HG03064 (cell line): Measurements from ENCODE around the gene SYNGR4.

Source experiments
- ATAC-seq: cut with Tn5 transposase; IDR thresholded peaks from one replicate; pipeline ENCODE4 v1.9.1; 2021; ENCODE audit warnings: low read depth; ENCODE audit not compliant: unreplicated experiment

The SYNGR4 gene

DNA sequence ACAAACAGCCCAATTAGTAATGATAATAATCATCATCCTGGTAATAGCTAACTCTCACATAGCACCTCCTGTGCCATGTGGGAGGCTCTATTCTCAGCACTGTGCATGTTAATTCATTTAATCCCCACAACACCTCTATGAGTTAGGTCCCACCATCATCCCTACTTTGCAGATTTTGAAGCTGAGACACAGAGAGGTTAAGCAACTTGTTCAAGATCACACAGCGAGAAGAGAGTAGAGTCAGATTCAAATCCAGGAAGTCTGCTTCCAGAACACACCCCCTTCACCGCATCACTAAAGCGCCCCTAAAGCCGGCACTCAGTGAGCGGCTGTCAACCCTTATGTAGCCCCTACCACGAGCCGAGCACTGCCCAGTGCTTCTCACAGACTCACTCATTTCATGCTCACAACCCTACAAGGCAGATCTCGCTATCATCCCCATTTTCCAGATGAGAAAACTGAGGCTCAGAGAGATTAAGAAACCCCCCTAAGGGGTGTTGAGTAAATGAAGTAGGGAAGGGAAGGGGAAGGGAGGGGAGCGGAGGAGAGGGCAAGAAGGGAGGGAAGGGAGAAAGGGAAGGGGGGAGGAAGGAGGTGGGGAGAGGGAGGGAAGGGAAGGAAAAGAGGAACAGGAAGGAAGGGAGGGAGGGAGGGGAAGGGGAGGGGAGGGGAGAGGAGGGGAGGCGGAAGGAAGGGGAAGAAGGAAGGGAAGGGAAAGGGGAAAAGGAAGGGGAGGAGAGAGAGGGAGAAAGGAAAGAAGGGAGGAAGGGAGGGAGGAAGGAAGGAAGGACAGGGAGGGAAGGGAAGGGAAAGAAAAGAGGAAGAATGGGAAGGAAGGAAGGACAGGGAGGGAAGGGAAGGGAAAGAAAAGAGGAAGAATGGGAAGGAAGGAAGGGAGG, 22.4 kb upstream of the SYNGR4 start:
- no peak for ATAC-seq

DNA sequence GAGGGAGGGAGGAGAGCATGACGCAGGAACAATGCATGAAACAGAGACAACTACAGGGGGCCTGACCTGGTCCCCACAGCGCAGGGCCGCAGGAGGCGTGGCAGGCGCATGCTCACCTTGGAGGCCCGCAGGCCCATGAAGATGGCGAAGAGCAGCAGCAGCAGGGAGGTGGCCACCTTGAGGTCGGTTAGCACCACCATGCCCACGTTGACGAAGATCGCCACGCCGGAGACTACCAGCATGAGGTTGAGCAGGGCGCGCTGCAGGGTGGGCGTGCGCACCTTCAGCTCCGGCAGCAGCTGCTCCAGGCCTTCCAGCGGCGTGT, 21.8 kb upstream of the SYNGR4 start:
- no peak for ATAC-seq

DNA sequence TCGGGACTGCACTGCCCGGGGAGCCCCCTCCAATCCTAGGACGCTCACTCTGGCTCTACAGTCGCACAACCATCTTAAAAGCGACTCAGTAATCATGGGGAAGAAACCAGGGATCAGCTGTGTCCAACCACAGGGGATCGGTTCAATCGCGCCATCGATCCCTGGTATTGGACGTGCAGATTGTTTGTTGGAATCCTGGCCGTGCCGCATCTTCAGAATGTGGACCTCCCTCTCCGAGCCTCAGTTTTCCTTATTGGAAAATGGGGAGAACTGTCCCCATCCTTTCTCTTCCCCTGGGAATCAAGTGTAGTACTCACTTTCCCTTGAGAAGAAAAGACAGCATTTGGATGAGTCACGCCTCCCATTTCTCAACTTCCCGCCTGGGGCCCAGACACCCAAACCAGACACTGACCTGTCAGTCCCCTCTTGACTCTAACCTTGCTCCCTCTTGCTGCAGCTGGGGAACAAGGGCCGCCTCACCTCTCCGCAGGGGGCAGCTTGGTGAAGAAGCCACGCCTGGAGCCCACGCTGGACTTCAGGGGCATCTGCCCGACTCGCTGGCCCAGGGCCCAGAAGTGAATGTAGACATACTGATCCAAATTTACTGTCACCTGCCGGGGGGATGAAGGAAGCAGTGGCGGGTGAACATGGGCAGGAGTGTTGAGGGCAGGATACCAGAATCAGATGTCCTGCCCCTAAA, 21.2 kb upstream of the SYNGR4 start:
- no peak for ATAC-seq

DNA sequence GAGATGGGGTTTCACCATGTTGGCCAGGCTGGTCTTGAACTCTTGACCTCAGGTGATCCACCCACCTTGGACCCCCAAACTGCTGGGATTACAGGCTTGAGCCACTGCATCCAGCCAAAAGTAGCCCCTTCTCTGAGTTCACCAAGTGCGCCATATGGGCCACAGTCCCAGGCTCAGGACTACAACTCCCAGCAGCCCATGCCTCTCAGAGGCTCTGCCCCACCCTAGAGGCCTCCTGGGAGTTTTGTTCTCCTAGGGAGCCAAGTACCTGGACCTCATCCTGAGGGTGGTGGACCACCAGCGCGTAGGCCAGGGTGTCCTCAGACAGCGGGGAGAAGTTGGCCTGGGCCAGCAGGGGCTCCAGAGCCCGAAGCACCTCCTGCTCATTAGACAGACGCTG, 19.3 kb upstream of the SYNGR4 start:
- ATAC-seq: no peak

DNA sequence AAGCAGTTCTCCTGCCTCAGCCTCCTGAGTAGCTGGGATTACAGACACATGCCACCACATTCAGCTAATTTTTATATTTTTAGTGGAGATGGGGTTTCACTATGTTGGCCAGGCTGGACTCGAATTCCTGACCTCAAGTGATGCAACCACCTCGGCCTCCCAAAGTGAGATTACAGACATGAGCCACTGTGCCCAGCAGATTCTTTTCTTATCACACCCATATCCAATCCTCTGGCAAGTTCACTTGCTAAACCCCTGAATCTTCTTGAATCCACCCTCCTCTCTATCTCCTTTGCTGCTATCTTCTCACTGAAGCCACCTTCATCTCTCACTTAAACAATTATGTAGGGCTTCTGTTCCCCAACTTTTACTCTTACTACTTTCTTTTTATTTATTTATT, 18.0 kb upstream of the SYNGR4 start:
- ATAC-seq: no peak

DNA sequence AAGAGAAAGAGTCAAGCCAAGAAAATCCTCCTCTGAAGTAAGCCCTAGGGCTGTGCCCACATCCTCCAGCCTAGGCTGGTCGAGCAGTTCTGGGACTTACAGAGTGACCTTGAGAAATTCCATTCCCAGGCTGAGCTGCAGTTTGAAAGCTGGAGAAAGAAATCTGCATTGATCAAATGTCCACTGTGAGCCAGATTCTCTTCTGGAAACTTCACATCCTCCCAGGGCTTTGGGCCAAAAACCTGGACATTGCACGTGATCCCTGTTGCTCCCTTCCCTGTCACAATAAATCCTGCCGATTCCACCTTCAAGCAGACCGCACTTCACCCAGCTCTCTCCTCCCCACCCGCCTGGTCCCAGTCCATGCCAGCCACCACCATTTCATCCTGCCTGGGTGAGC, 16.1 kb upstream of the SYNGR4 start:
- ATAC-seq: no peak

DNA sequence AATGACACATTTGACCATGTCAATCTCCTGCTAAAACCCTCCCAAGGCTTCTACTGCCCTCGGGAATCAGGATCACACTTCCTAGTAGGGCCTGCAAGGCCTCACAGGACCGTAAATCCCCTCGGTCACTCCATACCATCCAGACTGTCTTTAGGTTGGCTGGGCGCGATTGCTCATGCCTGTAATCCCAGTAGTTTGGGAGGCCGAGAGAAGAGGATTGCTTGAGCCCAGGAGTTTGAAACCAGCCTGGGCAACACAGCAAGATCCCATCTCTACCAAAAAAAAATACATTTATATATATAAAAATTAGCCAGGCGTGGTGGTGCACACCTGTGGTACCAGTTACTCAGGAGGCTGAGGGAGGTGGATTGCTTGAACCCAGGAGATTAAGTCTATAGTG, 15.4 kb upstream of the SYNGR4 start:
- ATAC-seq: no peak

DNA sequence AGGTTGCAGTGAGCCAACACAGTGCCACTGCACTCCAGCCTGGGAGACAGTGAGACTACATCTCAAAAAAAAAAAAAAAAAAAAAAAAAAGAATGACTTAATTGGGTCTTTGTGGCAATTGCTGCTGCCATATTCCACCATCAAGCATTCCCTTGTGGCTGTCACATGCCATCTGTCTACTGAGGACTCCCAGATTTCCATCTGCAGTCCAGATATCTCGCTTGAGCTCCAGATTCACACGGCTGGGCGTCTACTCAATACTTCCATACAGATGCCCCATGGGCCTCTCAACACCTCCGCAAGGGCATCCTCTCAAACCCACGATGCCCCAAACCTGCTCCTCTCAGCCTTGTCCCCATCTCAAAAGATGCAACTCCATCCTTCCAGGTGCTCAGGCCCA, 13.3 kb upstream of the SYNGR4 start:
- ATAC-seq: no peak

DNA sequence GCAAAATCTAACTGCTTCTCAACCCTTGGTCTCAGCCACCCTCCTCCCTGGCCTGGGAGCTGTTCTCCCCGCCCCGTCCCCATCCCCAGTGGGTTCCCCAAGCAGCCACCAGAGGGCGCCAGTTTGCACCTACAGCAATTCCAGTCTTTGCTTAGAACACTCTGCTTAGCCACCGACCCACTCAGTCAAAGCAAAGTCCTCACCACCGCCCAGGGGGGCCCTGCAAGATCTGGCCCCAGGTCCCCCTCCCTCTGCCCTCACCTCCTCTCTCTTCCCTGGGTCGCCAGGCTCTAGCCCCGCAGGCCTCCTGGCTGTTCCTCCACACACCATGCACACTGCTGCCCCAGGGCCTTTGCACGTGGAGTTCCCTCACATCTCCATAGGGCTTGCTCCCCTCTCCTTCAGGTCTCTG, 12.8 kb upstream of the SYNGR4 start:
- ATAC-seq: no peak

DNA sequence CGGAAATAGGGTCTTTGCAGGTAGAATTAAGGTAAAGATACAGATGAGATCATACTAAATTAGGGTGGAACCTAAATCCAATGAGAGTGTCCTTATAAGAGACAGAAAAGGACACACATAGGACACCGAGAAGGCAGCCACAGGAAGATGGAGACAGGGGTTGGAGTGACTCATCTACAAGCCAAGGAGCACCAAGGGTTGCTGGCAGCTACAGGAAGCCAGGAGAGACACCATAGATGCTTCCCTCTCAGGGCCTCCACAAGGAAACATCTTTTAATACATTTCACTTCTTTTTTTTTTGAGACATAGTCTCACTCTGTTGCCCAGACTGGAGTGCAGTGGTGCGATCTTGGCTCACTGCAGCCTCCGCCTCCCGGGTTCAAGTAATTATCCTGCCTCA, 10.5 kb upstream of the SYNGR4 start:
- no peak for ATAC-seq

DNA sequence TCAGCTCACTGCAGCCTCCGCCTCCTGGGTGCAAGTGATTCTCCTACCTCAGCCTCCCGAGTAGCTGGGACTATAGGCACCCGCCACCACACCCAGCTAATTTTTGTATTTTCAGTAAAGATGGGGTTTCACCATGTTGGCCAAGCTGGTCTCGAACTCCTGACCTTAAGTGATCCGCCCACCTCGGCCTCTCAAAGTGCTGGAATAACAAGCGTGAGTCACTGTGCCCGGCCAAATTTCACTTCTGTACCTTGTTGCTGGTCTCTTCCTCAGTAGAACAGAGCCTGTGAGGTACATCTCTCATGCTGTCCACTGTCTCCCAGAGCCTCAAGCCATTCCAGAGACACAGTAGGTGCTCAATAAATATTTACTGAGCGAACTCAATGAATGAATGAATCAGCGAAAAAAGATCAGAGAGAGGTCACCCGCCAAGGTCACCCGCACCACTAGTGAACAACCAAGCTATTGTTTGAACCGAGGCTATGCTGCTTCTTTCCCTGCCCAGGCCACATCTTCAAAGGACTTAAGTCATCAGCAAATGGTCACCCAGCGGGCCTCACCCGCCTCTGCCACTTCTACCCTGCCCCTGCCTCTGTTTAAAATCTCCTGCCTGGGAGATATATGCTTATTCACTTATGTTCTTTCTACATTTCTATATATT, 9.7 kb upstream of the SYNGR4 start:
- ATAC-seq: no peak

DNA sequence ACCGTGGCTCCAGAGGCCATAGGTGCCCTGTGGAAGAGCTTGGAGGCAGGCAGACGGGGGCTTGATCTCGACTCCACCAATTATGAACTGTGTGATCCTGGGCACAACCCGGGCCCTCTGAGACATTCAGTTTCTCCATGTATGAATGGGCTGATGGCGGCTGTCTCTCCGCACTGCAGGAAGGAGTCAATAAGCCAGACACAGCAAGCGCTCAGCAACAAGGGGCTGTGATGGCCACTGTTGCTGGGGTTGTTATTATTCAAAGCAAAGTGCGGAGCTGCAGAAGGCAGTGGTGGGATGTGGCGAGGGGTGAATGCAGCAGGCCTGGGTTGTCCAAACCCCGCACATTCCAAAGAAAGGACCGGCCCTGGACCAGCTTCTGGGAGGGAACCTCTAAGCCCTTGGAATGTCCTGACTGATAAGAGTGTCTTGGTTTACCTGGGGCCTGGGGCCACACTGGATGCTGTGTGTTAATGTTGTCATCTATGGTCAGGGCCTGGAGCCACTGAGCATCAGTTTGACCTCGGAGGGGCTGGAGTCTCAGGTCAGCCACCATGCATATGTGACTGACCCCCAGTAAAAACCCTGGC, 8.7 kb upstream of the SYNGR4 start:
- no peak for ATAC-seq

DNA sequence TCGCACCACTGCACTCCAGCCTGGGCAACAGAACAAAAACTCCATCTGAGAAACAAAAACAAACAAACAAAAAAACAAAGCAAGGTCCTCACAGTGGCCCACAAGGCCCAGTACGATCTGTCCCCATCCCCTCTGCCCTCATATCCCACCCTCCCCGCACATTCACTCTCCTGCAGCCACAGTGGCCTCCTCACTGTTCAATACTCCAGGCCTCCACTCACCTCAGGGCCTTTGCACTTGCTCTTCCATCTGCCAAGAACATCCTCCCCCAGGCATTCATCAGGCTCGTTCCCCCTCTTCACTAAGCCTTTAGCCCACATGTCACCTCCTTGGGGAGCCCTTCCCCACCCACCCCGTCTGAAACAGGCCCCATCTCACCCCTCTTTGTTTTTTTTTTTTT, 5.0 kb upstream of the SYNGR4 start:
- ATAC-seq: no peak

DNA sequence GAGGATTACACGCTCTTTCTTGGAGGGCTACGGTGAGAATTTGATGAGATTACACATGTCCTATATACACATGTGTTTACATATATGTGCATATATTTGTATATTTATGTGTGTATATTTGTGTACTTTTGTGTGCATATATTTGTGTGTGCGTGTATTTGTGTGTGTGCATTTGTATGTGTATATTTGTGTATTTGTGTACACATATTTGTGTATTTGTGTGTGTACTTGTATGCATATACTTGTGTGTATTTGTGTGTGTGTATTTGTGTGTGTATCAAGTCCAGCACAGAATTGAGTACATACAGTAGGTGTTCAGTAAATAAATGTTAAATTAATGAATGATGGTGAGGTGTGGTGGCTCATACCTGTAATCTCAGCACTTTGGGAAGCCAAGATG, 2.3 kb upstream of the SYNGR4 start:
- ATAC-seq: no peak

DNA sequence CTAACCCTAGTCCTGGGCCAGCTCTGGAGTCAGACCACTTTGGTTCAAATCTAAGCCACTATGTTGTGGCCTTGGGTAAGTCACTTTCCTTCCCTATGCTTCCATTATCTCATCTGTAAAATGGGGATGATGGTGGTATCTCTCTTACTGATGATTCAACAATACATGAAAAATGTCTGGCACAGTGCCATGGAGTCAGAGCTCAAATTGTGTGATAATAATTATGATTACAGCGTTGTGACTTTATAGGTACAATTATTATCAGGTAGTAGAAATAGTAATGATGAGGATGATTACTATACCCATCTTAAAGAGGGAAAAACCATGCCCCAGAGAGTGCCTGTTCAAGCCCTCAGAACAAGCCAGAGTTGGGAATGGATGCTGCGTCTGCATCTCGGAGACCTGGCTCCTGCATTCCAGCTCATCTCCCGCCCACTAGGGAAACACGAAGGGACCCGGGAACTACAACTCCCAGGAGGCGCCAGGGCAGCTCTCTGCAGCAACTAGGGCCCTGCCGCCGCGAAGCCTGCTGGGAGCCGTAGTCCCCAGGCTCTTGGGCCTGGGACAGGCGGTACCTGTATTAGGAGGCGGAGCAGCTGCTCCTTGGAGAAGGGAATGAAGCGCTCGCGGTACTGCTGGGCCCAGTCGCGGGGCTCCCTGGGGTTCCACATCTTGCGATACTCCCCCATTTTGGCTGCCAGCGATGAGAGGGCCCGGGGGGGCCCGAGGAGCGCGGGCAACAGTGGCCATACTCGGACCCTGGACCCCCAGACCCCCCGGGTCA, 1.3 kb upstream of the SYNGR4 start:
- peak; percentile 58 for ATAC-seq

DNA sequence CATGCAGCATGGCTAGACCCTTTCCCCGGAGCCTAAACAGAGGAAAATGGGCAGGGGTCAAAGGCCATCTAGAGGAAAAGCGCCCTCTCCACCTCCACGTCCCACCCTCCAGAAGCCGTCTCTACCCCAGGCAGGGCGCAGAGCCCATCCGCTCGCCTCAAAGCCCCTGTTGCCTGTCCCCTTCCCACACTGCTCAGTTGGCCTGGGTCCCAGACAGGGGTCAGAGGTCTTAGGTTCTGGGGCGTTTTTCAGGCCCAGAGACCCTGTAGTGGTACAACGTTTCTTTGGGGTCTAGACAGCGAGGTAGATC, 712 bp upstream of the SYNGR4 start:
- peak; percentile 3 for ATAC-seq

DNA sequence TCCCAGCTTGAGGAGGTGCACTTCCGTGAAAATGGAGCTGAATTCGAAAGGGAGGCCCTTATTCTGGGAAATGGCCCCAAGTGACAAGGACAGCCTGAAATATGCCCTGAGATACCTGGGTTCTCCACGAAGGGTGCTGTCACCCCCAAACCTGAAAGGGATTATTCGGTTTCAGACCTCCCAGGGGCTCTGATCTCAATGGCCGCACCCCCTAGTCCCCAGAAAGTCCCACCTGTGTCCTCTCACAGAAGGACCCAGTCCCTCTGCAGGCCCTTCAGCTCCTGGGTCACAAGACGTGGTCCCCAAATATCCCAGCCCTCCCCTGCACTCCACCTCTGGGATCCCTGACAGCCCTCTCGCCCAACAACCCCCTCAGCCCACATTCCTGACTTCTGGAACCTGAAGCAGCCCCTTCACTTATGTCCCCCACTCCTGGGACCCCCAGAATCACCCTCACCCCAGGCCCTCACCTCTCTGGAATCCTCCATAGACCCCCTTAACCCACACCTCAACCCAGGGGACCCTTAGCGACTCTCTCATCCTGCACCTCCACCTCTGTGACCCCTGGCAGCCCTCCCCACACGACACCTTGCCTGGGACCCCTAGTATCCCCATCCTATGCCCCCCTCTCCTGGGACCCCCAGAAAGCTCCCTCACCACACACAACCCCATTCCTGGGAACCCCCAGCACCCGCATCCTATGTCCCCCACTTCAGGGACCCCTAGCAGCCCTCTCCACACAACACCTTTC, 606 bp downstream of the SYNGR4 start:
- ATAC-seq: no peak

DNA sequence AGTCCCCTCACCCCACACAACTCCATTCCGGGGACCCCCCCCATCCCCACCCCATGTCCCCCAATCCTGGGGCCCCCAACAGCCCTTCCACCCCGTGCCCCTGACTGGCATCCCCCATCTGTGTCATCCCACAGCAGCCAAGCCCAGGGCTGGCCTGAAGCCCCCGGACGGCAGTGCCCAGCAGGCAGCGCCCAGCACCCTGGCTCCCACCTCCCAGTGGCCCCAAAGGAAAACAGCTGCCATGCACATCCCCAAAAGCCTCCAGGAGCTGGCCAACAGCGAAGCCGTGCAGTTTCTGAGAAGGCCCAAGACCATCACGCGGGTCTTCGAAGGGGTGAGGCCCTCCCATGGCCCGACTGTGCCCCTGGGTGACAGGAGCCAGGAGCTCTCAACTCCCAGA, 1.4 kb downstream of the SYNGR4 start:
- ATAC-seq: no peak

DNA sequence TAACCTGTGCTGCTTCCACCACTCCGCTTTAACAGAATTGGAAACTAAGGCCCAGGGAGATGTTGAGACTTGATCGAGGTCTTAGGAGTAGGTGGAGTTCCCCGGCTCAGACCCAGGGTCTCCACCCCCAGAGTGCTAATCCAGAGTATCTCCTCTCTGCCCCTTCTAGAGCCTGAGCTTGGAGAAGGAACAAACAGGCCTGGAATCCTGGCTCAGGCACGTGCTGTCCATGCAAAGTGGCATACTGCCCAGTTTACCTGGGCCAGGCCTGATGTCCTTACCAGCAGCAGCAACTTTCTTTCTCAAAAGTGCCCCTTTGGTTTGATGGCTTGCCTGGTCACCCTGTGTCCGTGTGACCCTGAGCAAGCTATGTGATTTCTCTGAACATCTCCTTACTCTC, 3.7 kb downstream of the SYNGR4 start:
- ATAC-seq: no peak

DNA sequence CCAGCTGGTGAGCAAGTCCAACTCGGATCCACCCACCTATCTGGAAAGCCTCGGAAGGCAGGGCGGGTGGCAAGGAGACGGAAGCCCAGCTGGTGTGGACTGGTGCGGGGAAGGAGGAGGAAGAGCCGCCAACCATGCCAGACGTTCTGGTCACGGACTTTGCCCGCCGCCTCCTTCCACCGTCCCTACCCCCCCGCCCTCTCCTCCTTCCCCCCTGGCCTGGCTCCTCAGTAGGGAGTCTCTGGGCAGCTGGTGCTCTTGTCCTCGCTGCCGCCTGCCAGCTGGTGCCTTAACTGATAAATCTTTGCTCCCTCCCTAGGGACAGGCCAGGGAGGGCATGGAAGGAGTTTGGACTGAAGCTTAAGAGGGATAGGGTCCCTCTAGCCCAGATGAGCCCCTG, 4.8 kb downstream of the SYNGR4 start:
- no peak for ATAC-seq
